ENCODE measurements around the gene CPLANE2.

DNA sequence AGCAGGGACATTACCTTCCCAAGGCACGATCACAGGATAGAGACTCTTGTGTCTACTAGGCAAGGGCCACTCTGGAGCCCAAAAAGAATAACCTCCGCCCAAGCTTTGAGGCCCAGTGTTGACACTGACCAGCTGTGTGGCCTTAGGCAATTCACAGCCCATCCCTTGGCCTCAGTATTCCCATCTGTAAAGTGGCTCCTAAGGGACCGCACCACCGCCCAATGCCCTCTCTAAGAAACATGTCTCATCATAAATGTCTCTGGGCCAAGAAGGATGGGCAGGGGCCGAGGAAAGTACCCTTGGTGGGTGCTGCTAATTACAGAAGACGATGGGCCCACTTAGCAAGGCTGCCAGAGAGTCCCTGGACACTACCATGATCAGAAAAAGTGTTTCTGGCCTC lies 25.2 kb downstream of the CPLANE2 start:
- TF ChIP-seq, protein P1, sequence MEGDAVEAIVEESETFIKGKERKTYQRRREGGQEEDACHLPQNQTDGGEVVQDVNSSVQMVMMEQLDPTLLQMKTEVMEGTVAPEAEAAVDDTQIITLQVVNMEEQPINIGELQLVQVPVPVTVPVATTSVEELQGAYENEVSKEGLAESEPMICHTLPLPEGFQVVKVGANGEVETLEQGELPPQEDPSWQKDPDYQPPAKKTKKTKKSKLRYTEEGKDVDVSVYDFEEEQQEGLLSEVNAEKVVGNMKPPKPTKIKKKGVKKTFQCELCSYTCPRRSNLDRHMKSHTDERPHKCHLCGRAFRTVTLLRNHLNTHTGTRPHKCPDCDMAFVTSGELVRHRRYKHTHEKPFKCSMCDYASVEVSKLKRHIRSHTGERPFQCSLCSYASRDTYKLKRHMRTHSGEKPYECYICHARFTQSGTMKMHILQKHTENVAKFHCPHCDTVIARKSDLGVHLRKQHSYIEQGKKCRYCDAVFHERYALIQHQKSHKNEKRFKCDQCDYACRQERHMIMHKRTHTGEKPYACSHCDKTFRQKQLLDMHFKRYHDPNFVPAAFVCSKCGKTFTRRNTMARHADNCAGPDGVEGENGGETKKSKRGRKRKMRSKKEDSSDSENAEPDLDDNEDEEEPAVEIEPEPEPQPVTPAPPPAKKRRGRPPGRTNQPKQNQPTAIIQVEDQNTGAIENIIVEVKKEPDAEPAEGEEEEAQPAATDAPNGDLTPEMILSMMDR (conservative IDR thresholded peaks at IDR 0.05; ENCODE audit: low read depth, low read length) = no peak
- TF ChIP-seq EZH2 (IDR thresholded peaks at IDR 0.05; ENCODE audit: borderline replicate concordance, low read depth, low read length, poor library complexity, severe bottlenecking) = no peak

Data from A673 (cell line).